CD8-positive, alpha-beta memory T cell (primary cell): ENCODE results near the gene PTCD1. TPM values are rescaled to one million over a fixed set of nuclear protein-coding genes. Genes with fewer than 3 reads are reported as not detected.
A peak's percentile ranks its signal among the peaks of the same experiment; 100 is the strongest.

Source experiments
- CTCF ChIA-PET: fragments of 350-600 bp; sonication (Branson Sonifier 250); formaldehyde crosslinking; loops from one replicate; lab custom pipeline; 2021; ENCODE audit warnings: antibody characterized with exemption; lab: Charles Lee
- POLR2A ChIA-PET: fragments of 350-600 bp; sonication (Branson Sonifier 250); formaldehyde crosslinking; loops from one replicate; lab custom pipeline; 2021; ENCODE audit warnings: antibody characterized with exemption; lab: Charles Lee
- DNase-seq, 5 donors: peaks; one replicate each; pipeline versions ENCODE4 v3.0.0 to v3.0.0-alpha.2; 2020 to 2022; ENCODE audit warnings: mixed read lengths in 1 of 5
- H3K27ac ChIP-seq: one replicate; pipeline ENCODE4 v1.7.0; 2013; ENCODE audit warnings: low read depth, mild to moderate bottlenecking, low read length, moderate library complexity
- H3K27me3 ChIP-seq: 2 replicates; pipeline ENCODE4 v1.7.0; 2013; ENCODE audit warnings: low read length, mild to moderate bottlenecking; ENCODE audit not compliant: insufficient read depth, poor library complexity, severe bottlenecking
- H3K36me3 ChIP-seq: 2 replicates; pipeline ENCODE4 v1.7.0; 2013; ENCODE audit warnings: mild to moderate bottlenecking, low read length, moderate library complexity; ENCODE audit not compliant: insufficient read depth
- H3K4me1 ChIP-seq: 2 replicates; pipeline ENCODE4 v1.7.0; 2013; ENCODE audit warnings: mild to moderate bottlenecking, low read length, moderate library complexity; ENCODE audit not compliant: insufficient read depth
- H3K4me3 ChIP-seq: 2 replicates; pipeline ENCODE4 v1.7.0; 2013; ENCODE audit warnings: mild to moderate bottlenecking, low read length
- H3K9me3 ChIP-seq: 2 replicates; pipeline ENCODE4 v1.7.0; 2013; ENCODE audit warnings: mild to moderate bottlenecking, low read length
- H3K27ac Mint-ChIP-seq, 8 donors: one replicate each; pipeline ENCODE4 v1.8.0; 2020 to 2021; ENCODE audit warnings: mixed read lengths in 8 of 8, mild to moderate bottlenecking in 6 of 8, inconsistent platforms in 3 of 8, moderate library complexity in 3 of 8
- H3K27me3 Mint-ChIP-seq, 2 donors: one replicate each; pipeline ENCODE4 v1.8.0; 2020 to 2021; ENCODE audit warnings: mixed read lengths in 2 of 2, mild to moderate bottlenecking in 1 of 2, moderate library complexity in 1 of 2
- H3K36me3 Mint-ChIP-seq, 3 donors: one replicate each; pipeline ENCODE4 v1.8.0; 2020 to 2021; ENCODE audit warnings: mixed read lengths in 3 of 3, inconsistent platforms in 1 of 3, mild to moderate bottlenecking in 1 of 3
- H3K4me1 Mint-ChIP-seq, 3 donors: one replicate each; pipeline ENCODE4 v1.8.0; 2020 to 2021; ENCODE audit warnings: mixed read lengths in 3 of 3, inconsistent platforms in 1 of 3, mild to moderate bottlenecking in 1 of 3
- H3K4me3 Mint-ChIP-seq, 7 donors: one replicate each; pipeline ENCODE4 v1.8.0; 2020 to 2021; ENCODE audit warnings: mixed read lengths in 7 of 7, mild to moderate bottlenecking in 6 of 7, moderate library complexity in 4 of 7, inconsistent platforms in 2 of 7
- H3K9me3 Mint-ChIP-seq, 5 donors: one replicate each; pipeline ENCODE4 v1.8.0; 2020 to 2022; ENCODE audit warnings: mixed read lengths in 5 of 5, mild to moderate bottlenecking in 3 of 5, moderate library complexity in 2 of 5, inconsistent platforms in 1 of 5
- polyA plus RNA-seq: library from polyadenylated mRNA; unstranded; fragments of 300-500 nt; fragmentation: Illumina TruSeq; gene quantifications from one replicate; pipeline ENCODE4 v1.2.3, GENCODE V29; 2021
- total RNA-seq, 2 experiments: library from RNA; stranded (reverse); gene quantifications; one replicate each; pipeline ENCODE4 v1.2.3, GENCODE V29; 2021

The PTCD1 gene
- total and polyA plus RNA-seq, 3 experiments from 2014 or later: 4.5 to 11.4 (median 8.4) TPM

GRCh38 chr7:99371376-99371920 is 67.2 kb downstream of the PTCD1 start:
- DNase-seq: no peak
- Mint-ChIP-seq H3K27me3 (no peaks in the 10 kb centered on the region), H3K4me1 (peaks cover 5 to 13% (median 10%) of the 10 kb centered on the region in 3 donors), H3K4me3 (peak overlapping the region in 1 of 7 donors; percentile 76), H3K27ac (peak overlapping the region in 2 of 8 donors; percentile 63), H3K9me3 (no peaks in the 10 kb centered on the region), H3K36me3 (peaks cover 0 to 13% (median 0%) of the 10 kb centered on the region in 3 donors)
- peaks cover 10% of the 10 kb centered on the region for H3K4me1 ChIP-seq
- no peak overlapping the region for H3K4me3 ChIP-seq
- H3K27ac ChIP-seq: no peak overlapping the region
- CTCF ChIA-PET: interaction anchor here (1.2 to 2.7 kb wide), 2 partner anchors 22 to 100 kb away, joined by 3 to 7 read pairs; no protein-coding TSS in a partner anchor
- POLR2A ChIA-PET: interaction anchor here (0.7 kb wide), 1 partner anchor 17 kb away, joined by 3 read pairs; no protein-coding TSS in a partner anchor
- no peaks in the 10 kb centered on the region for H3K36me3 ChIP-seq
- no peaks in the 10 kb centered on the region for H3K27me3 ChIP-seq
- H3K9me3 ChIP-seq: no peaks in the 10 kb centered on the region

- ChIA-PET POLR2A (interaction anchor here (0.6 to 0.7 kb wide), 2 partner anchors 22 to 410 kb away, joined by 3 read pairs; no protein-coding TSS in a partner anchor), CTCF (interaction anchor here (1.5 to 2.1 kb wide), 3 partner anchors 17 to 39 kb away, joined by 3 to 4 read pairs (median 3); partner anchors contain the start of genes BUD31 and PDAP1)
- Mint-ChIP-seq H3K4me3 (no peak overlapping the region), H3K36me3 (peaks cover 0 to 24% (median 6%) of the 10 kb centered on the region in 3 donors), H3K27ac (peak overlapping the region in 1 of 8 donors; percentile 15), H3K9me3 (no peaks in the 10 kb centered on the region), H3K4me1 (peaks cover 0 to 8% (median 7%) of the 10 kb centered on the region in 3 donors), H3K27me3 (no peaks in the 10 kb centered on the region)
- Histone ChIP-seq H3K36me3 (peaks cover 7% of the 10 kb centered on the region), H3K9me3 (no peaks in the 10 kb centered on the region), H3K27me3 (no peaks in the 10 kb centered on the region), H3K4me1 (no peaks in the 10 kb centered on the region), H3K4me3 (no peak overlapping the region), H3K27ac (no peak overlapping the region)
- DNase-seq: no peak
Measured at GRCh38 chr7:99369767-99370391, 68.7 kb downstream of the PTCD1 start.

GRCh38 chr7:99368750-99369389 is 69.7 kb downstream of the PTCD1 start:
- H3K27ac Mint-ChIP-seq: peak overlapping the region in 1 of 8 donors; percentile 50
- DNase-seq: no peak
- no peak overlapping the region for H3K4me3 ChIP-seq
- peak overlapping the region; percentile 14 for H3K27ac ChIP-seq
- ChIA-PET POLR2A (interaction anchor here (0.7 kb wide), 1 partner anchor 106 kb away, joined by 3 read pairs; no protein-coding TSS in a partner anchor), CTCF (interaction anchor here (1.3 to 2.1 kb wide), 4 partner anchors 15 to 40 kb away, joined by 3 to 4 read pairs (median 3); partner anchors contain the start of genes BUD31 and PDAP1)
- H3K27me3 Mint-ChIP-seq: no peaks in the 10 kb centered on the region
- H3K27me3 ChIP-seq: no peaks in the 10 kb centered on the region
- H3K9me3 Mint-ChIP-seq: no peaks in the 10 kb centered on the region
- no peak overlapping the region for H3K4me3 Mint-ChIP-seq
- peaks cover 15% of the 10 kb centered on the region for H3K36me3 ChIP-seq
- H3K4me1 Mint-ChIP-seq: peaks cover 0 to 8% (median 7%) of the 10 kb centered on the region in 3 donors
- peaks cover 0 to 33% (median 8%) of the 10 kb centered on the region in 3 donors for H3K36me3 Mint-ChIP-seq
- H3K4me1 ChIP-seq: no peaks in the 10 kb centered on the region
- H3K9me3 ChIP-seq: no peaks in the 10 kb centered on the region

Other genes starting within 250 kb of the PTCD1 start
- not detected for gene KPNA7, start 230.7 kb downstream of the PTCD1 start, total RNA-seq
- gene KPNA7, start 230.7 kb downstream of the PTCD1 start, polyA plus RNA-seq: not detected
- gene MYH16, start 166.0 kb downstream of the PTCD1 start, total RNA-seq: not detected
- not detected for gene MYH16, start 166.0 kb downstream of the PTCD1 start, polyA plus RNA-seq
- 10 to 100 TPM; 86.5 to 86.6 TPM for gene ARPC1A, start 112.9 kb downstream of the PTCD1 start, total RNA-seq
- gene ARPC1A, start 112.9 kb downstream of the PTCD1 start, polyA plus RNA-seq: 74.7 TPM
- gene ARPC1B, start 64.1 kb downstream of the PTCD1 start, total RNA-seq: 100 to 1,000 TPM; 238 to 258 TPM
- 821 TPM for gene ARPC1B, start 64.1 kb downstream of the PTCD1 start, polyA plus RNA-seq
- gene PDAP1, start 30.2 kb downstream of the PTCD1 start, total RNA-seq: 100 to 1,000 TPM; 198 to 210 TPM
- 32.8 TPM for gene PDAP1, start 30.2 kb downstream of the PTCD1 start, polyA plus RNA-seq
- gene BUD31, start 29.8 kb downstream of the PTCD1 start, total RNA-seq: 100 to 1,000 TPM; 185 to 188 TPM
- gene BUD31, start 29.8 kb downstream of the PTCD1 start, polyA plus RNA-seq: 176 TPM
- gene CPSF4, start 145 bp upstream of the PTCD1 start, total RNA-seq: 10 to 100 TPM; 58.7 to 66.6 TPM
- 22.7 TPM for gene CPSF4, start 145 bp upstream of the PTCD1 start, polyA plus RNA-seq
- 100 to 1,000 TPM; 438 to 456 TPM for gene ATP5MF, start 27.4 kb upstream of the PTCD1 start, total RNA-seq
- 439 TPM for gene ATP5MF, start 27.4 kb upstream of the PTCD1 start, polyA plus RNA-seq
- gene ZNF789, start 34.1 kb upstream of the PTCD1 start, total RNA-seq: 10 to 100 TPM; 12.3 to 12.5 TPM
- 6.1 TPM for gene ZNF789, start 34.1 kb upstream of the PTCD1 start, polyA plus RNA-seq
- 10 to 100 TPM; 34.1 to 35.0 TPM for gene ZNF394, start 61.5 kb upstream of the PTCD1 start, total RNA-seq
- 65.6 TPM for gene ZNF394, start 61.5 kb upstream of the PTCD1 start, polyA plus RNA-seq
- gene ZKSCAN5, start 65.9 kb upstream of the PTCD1 start, total RNA-seq: 1 to 10 TPM; 8.4 TPM
- gene ZKSCAN5, start 65.9 kb upstream of the PTCD1 start, polyA plus RNA-seq: 5.0 TPM
- 1 to 10 TPM; 7.9 to 8.4 TPM for gene FAM200A, start 113.3 kb upstream of the PTCD1 start, total RNA-seq
- gene FAM200A, start 113.3 kb upstream of the PTCD1 start, polyA plus RNA-seq: 7.6 TPM
- gene ZNF655, start 119.8 kb upstream of the PTCD1 start, total RNA-seq: 10 to 100 TPM; 55.8 to 58.2 TPM
- gene ZNF655, start 119.8 kb upstream of the PTCD1 start, polyA plus RNA-seq: 91.6 TPM
- under 1 TPM; 0.55 to 0.70 TPM for gene TMEM225B, start 159.5 kb upstream of the PTCD1 start, total RNA-seq
- gene TMEM225B, start 159.5 kb upstream of the PTCD1 start, polyA plus RNA-seq: 1.5 TPM
- 10 to 100 TPM; 26.6 to 27.8 TPM for gene ZSCAN25, start 178.1 kb upstream of the PTCD1 start, total RNA-seq
- 13.0 TPM for gene ZSCAN25, start 178.1 kb upstream of the PTCD1 start, polyA plus RNA-seq
- gene CYP3A5, start 241.2 kb upstream of the PTCD1 start, total RNA-seq: not detected
- 0.16 TPM for gene CYP3A5, start 241.2 kb upstream of the PTCD1 start, polyA plus RNA-seq